ENCODE data around the gene RITA1. TPM values are rescaled to one million over a fixed set of nuclear protein-coding genes. Genes with fewer than 3 reads are reported as not detected.

RITA1 gene
- total and polyA plus RNA-seq, 4 donors = 10.6 to 18.1 (median 14.9) TPM

GRCh38 chr12:113184900-113185179, 681 bp upstream of the RITA1 start:
- no peaks in the 10 kb centered on the region for H3K27me3 ChIP-seq (ENCODE audit: control insufficient read depth in 4 of 4, insufficient read depth in 4 of 4, low read length in 3 of 4)
- peak overlapping the region; percentile 74 to 98 for H3K27ac ChIP-seq (ENCODE audit: low read depth in 1 of 2, low read length in 2 of 2)
- under 1% methylated on average over 20 of the region's 20 CpGs for WGBS
- H3K9ac ChIP-seq (ENCODE audit: low read depth in 1 of 2, low read length in 2 of 2) = peak overlapping the region; percentile 51 to 97
- peak; percentile 89 for DNase-seq (ENCODE audit: low spot score)
- H3K36me3 ChIP-seq (ENCODE audit: control insufficient read depth in 4 of 4, insufficient read depth in 3 of 4, low read depth in 1 of 4, low read length in 3 of 4) = peaks cover 3 to 9% (median 6%) of the 10 kb centered on the region in 4 donors
- no peak for TF ChIP-seq RAD21 (IDR thresholded peaks at IDR 0.05)
- no peak for TF ChIP-seq FOXA1 (IDR thresholded peaks at IDR 0.05)
- TF ChIP-seq RXRA (IDR thresholded peaks at IDR 0.05) = no peak
- TF ChIP-seq NR2F2 (IDR thresholded peaks at IDR 0.05) = no peak
- TF ChIP-seq SP1 (IDR thresholded peaks at IDR 0.05) = no peak
- TF ChIP-seq ATF3 (IDR thresholded peaks at IDR 0.05) = no peak
- no peak for TF ChIP-seq YY1 (IDR thresholded peaks at IDR 0.05)
- no peak for TF ChIP-seq ZBTB33 (IDR thresholded peaks at IDR 0.05)
- TF ChIP-seq HNF4G (IDR thresholded peaks at IDR 0.05) = no peak
- no peak for TF ChIP-seq HNF4A (conservative IDR thresholded peaks at IDR 0.05)
- no peak for TF ChIP-seq REST (IDR thresholded peaks at IDR 0.05)
- TF ChIP-seq TAF1 (conservative IDR thresholded peaks at IDR 0.05) = no peak
- no peak for TF ChIP-seq JUND (IDR thresholded peaks at IDR 0.05)
- no peak for TF ChIP-seq MAX (IDR thresholded peaks at IDR 0.05)
- no peak for TF ChIP-seq EGR1 (IDR thresholded peaks at IDR 0.05; ENCODE audit: low read depth in 2 of 2)
- TF ChIP-seq FOXA2 (IDR thresholded peaks at IDR 0.05) = no peak
- TF ChIP-seq GABPA (IDR thresholded peaks at IDR 0.05 in 1 of 2, conservative IDR thresholded peaks at IDR 0.05 in 1 of 2) = no peak
- H3K9me3 ChIP-seq (ENCODE audit: control insufficient read depth in 4 of 4, low read length in 3 of 4) = no peaks in the 10 kb centered on the region
- H3K4me1 ChIP-seq (ENCODE audit: control insufficient read depth in 4 of 4, insufficient read depth in 4 of 4, low read length in 3 of 4) = peaks cover 8 to 39% (median 24%) of the 10 kb centered on the region in 4 donors
- H3K4me3 ChIP-seq (ENCODE audit: low read depth in 1 of 3, low read length in 3 of 3) = peak overlapping the region; percentile 79 to 94 (median 81)

- WGBS = 3% methylated on average over 11 of the region's 11 CpGs
- Histone ChIP-seq H3K4me3 (ENCODE audit: low read depth in 1 of 3, low read length in 3 of 3) (peak overlapping the region; percentile 79 to 94 (median 81)), H3K4me1 (ENCODE audit: control insufficient read depth in 4 of 4, insufficient read depth in 4 of 4, low read length in 3 of 4) (peaks cover 8 to 39% (median 24%) of the 10 kb centered on the region in 4 donors), H3K27ac (ENCODE audit: low read depth in 1 of 2, low read length in 2 of 2) (peak overlapping the region; percentile 74 to 98), H3K9me3 (ENCODE audit: control insufficient read depth in 4 of 4, low read length in 3 of 4) (no peaks in the 10 kb centered on the region), H3K9ac (ENCODE audit: low read depth in 1 of 2, low read length in 2 of 2) (peak overlapping the region; percentile 8 to 97), H3K36me3 (ENCODE audit: control insufficient read depth in 4 of 4, insufficient read depth in 3 of 4, low read depth in 1 of 4, low read length in 3 of 4) (peaks cover under 1 to 6% (median 4%) of the 10 kb centered on the region in 4 donors), H3K27me3 (ENCODE audit: control insufficient read depth in 4 of 4, insufficient read depth in 4 of 4, low read length in 3 of 4) (no peaks in the 10 kb centered on the region)
- no peak for TF ChIP-seq JUND (IDR thresholded peaks at IDR 0.05)
- no peak for TF ChIP-seq EGR1 (IDR thresholded peaks at IDR 0.05; ENCODE audit: low read depth in 2 of 2)
- TF ChIP-seq REST (IDR thresholded peaks at IDR 0.05) = no peak
- TF ChIP-seq HNF4G (IDR thresholded peaks at IDR 0.05) = no peak
- TF ChIP-seq RAD21 (IDR thresholded peaks at IDR 0.05) = no peak
- no peak for TF ChIP-seq ZBTB33 (IDR thresholded peaks at IDR 0.05)
- no peak for TF ChIP-seq FOXA2 (IDR thresholded peaks at IDR 0.05)
- TF ChIP-seq HNF4A (conservative IDR thresholded peaks at IDR 0.05) = no peak
- no peak for TF ChIP-seq SP1 (IDR thresholded peaks at IDR 0.05)
- no peak for DNase-seq (ENCODE audit: low spot score)
Measured at GRCh38 chr12:113186033-113186365, 478 bp downstream of the RITA1 start.
